H9 (cell line): Measurements from ENCODE around the gene CLTCL1. TPM values are rescaled to one million over a fixed set of nuclear protein-coding genes. Genes with fewer than 3 reads are reported as not detected.

Experiments
- DNase-seq: peaks from one replicate; pipeline ENCODE4 v3.0.0-alpha.2; 2017
- H2AFZ ChIP-seq: one replicate; pipeline ENCODE4 v1.6.1; 2013; ENCODE audit warnings: mild to moderate bottlenecking, low read length, control low read depth, moderate library complexity
- H2AK5ac ChIP-seq: 2 replicates; pipeline ENCODE4 v1.6.1; 2013; ENCODE audit warnings: low read length, control low read depth, mixed read lengths; ENCODE audit not compliant: insufficient read length
- H2BK120ac ChIP-seq: one replicate; pipeline ENCODE4 v1.6.1; 2013; ENCODE audit warnings: low read depth, mild to moderate bottlenecking, low read length, control low read depth, inconsistent platforms; ENCODE audit not compliant: poor library complexity, severe bottlenecking
- H2BK12ac ChIP-seq: 2 replicates; pipeline ENCODE4 v1.6.1; 2013; ENCODE audit warnings: low read length, control low read depth, mixed read lengths, low read depth; ENCODE audit not compliant: insufficient read length
- H2BK15ac ChIP-seq: 2 replicates; pipeline ENCODE4 v1.6.1; 2013; ENCODE audit warnings: low read depth, low read length, control low read depth
- H2BK20ac ChIP-seq: one replicate; pipeline ENCODE4 v1.6.1; 2013; ENCODE audit warnings: low read depth, mild to moderate bottlenecking, low read length, control low read depth, inconsistent platforms; ENCODE audit not compliant: poor library complexity, severe bottlenecking
- H2BK5ac ChIP-seq: 2 replicates; pipeline ENCODE4 v1.6.1; 2013; ENCODE audit warnings: low read length, control low read depth, mixed read lengths; ENCODE audit not compliant: insufficient read length
- H3K14ac ChIP-seq: 2 replicates; pipeline ENCODE4 v1.6.1; 2013; ENCODE audit warnings: low read length, control low read depth; ENCODE audit not compliant: insufficient read depth
- H3K18ac ChIP-seq: 2 replicates; pipeline ENCODE4 v1.6.1; 2013; ENCODE audit warnings: low read depth, mild to moderate bottlenecking, mixed read lengths, low read length, control low read depth; ENCODE audit not compliant: insufficient read length
- H3K23ac ChIP-seq: 2 replicates; pipeline ENCODE4 v1.6.1; 2013; ENCODE audit warnings: low read length, control low read depth, mixed read lengths, low read depth; ENCODE audit not compliant: insufficient read length
- H3K23me2 ChIP-seq: 2 replicates; pipeline ENCODE4 v1.6.1; 2013; ENCODE audit warnings: low read depth, mild to moderate bottlenecking, mixed read lengths, low read length, control low read depth; ENCODE audit not compliant: insufficient read length, poor library complexity, severe bottlenecking
- H3K27ac ChIP-seq: 2 replicates; pipeline ENCODE4 v1.5.1; 2013; ENCODE audit warnings: low read length, control low read depth, mixed read lengths, low read depth; ENCODE audit not compliant: insufficient read length
- H3K27me3 ChIP-seq: 2 replicates; pipeline ENCODE4 v1.6.1; 2013; ENCODE audit warnings: low read length, control low read depth, inconsistent platforms; ENCODE audit not compliant: insufficient read depth
- H3K4ac ChIP-seq: 2 replicates; pipeline ENCODE4 v1.6.1; 2013; ENCODE audit warnings: low read depth, mild to moderate bottlenecking, control low read depth, inconsistent platforms, low read length, moderate library complexity
- H3K4me1 ChIP-seq: 2 replicates; pipeline ENCODE4 v1.6.1; 2013; ENCODE audit warnings: low read length, control low read depth, inconsistent platforms; ENCODE audit not compliant: insufficient read depth
- H3K4me2 ChIP-seq: 2 replicates; pipeline ENCODE4 v1.6.1; 2013; ENCODE audit warnings: low read length, control low read depth, mixed read lengths; ENCODE audit not compliant: insufficient read length, insufficient read depth
- H3K56ac ChIP-seq: 2 replicates; pipeline ENCODE4 v1.6.1; 2013; ENCODE audit warnings: low read depth, mild to moderate bottlenecking, mixed read lengths, low read length, control low read depth; ENCODE audit not compliant: insufficient read length
- H3K79me1 ChIP-seq: 2 replicates; pipeline ENCODE4 v1.6.1; 2013; ENCODE audit warnings: low read depth, mild to moderate bottlenecking, moderate library complexity, low read length, control low read depth, inconsistent platforms; ENCODE audit not compliant: insufficient read depth, poor library complexity, severe bottlenecking
- H3K79me2 ChIP-seq: 2 replicates; pipeline ENCODE4 v1.6.1; 2013; ENCODE audit warnings: low read length, control low read depth, inconsistent platforms; ENCODE audit not compliant: insufficient read depth
- H3K9ac ChIP-seq: 2 replicates; pipeline ENCODE4 v1.6.1; 2013; ENCODE audit warnings: low read length, control low read depth, mixed read lengths; ENCODE audit not compliant: insufficient read length; ENCODE audit errors: extremely low read depth
- H3K9me3 ChIP-seq: one replicate; pipeline ENCODE4 v1.6.1; 2013; ENCODE audit warnings: low read depth, low read length, inconsistent platforms; ENCODE audit not compliant: control insufficient read depth
- H3T11ph ChIP-seq: one replicate; pipeline ENCODE4 v1.6.1; 2013; ENCODE audit warnings: mild to moderate bottlenecking, low read length, control low read depth, inconsistent platforms
- H4K20me1 ChIP-seq: one replicate; pipeline ENCODE4 v1.6.1; 2013; ENCODE audit not compliant: control insufficient read depth, insufficient read length, insufficient read depth
- H4K5ac ChIP-seq: 2 replicates; pipeline ENCODE4 v1.6.1; 2013; ENCODE audit warnings: low read depth, mild to moderate bottlenecking, mixed read lengths, low read length, control low read depth; ENCODE audit not compliant: insufficient read length
- H4K8ac ChIP-seq: replicated peaks from 2 replicates; pipeline ENCODE4 v1.6.1; 2013; ENCODE audit warnings: low read length, control low read depth, mixed read lengths, low read depth; ENCODE audit not compliant: insufficient read length
- H4K91ac ChIP-seq: 2 replicates; pipeline ENCODE4 v1.6.1; 2013; ENCODE audit warnings: low read depth, mild to moderate bottlenecking, moderate library complexity, mixed read lengths, low read length, control low read depth; ENCODE audit not compliant: insufficient read length
- H3K27ac Mint-ChIP-seq, 3 experiments: 2 replicates in 2 of 3; 3 replicates in 1 of 3; pipeline ENCODE4 v1.8.0; 2020 to 2021; ENCODE audit warnings: mixed read lengths in 3 of 3, mild to moderate bottlenecking in 1 of 3, moderate library complexity in 1 of 3
- H3K27me3 Mint-ChIP-seq: 2 replicates; pipeline ENCODE4 v1.8.0; 2021; ENCODE audit warnings: low read depth, mild to moderate bottlenecking, moderate library complexity, mixed read lengths
- H3K36me3 Mint-ChIP-seq, 3 experiments: 2 replicates in 2 of 3; 3 replicates in 1 of 3; pipeline ENCODE4 v1.8.0; 2020 to 2021; ENCODE audit warnings: low read depth in 3 of 3, mixed read lengths in 3 of 3; ENCODE audit not compliant: insufficient read depth in 1 of 3
- H3K4me1 Mint-ChIP-seq, 2 experiments: 2 replicates each; pipeline ENCODE4 v1.8.0; 2020; ENCODE audit warnings: mixed read lengths in 2 of 2
- H3K4me3 Mint-ChIP-seq, 2 experiments: 2 replicates in 1 of 2; 3 replicates in 1 of 2; pipeline ENCODE4 v1.8.0; 2020 to 2021; ENCODE audit warnings: mild to moderate bottlenecking in 2 of 2, mixed read lengths in 2 of 2, moderate library complexity in 1 of 2
- H3K9me3 Mint-ChIP-seq, 2 experiments: 2 replicates in 1 of 2; 3 replicates in 1 of 2; pipeline ENCODE4 v1.8.0; 2020; ENCODE audit warnings: mild to moderate bottlenecking in 2 of 2, mixed read lengths in 2 of 2, moderate library complexity in 1 of 2
- WGBS: extraction: QIAGEN DNeasy Blood & Tissue Kit; methylation state at CpG from one replicate; pipeline ENCODE4 v1.1.7; 2013; ENCODE audit warnings: missing lambda C conversion rate, low lambda C conversion rate, mixed read lengths; ENCODE audit not compliant: insufficient read length; ENCODE audit errors: extremely low coverage; 5-methylcytosine and 5-hydroxymethylcytosine counted together
- total RNA-seq: library from RNA; stranded (reverse); gene quantifications from 2 replicates; pipeline ENCODE4 v1.2.1, GENCODE V29; 2021
- TF ChIP-seq, protein P1 (sequence below): fragments of 200-600 bp; sonication (generic); conservative IDR thresholded peaks from 3 replicates; pipeline ENCODE4 v1.8.0; 2021; ENCODE audit warnings: antibody characterized with exemption, mild to moderate bottlenecking

CLTCL1 gene
- total RNA-seq, 1 experiment from 2014 or later = 11.1 TPM

DNA sequence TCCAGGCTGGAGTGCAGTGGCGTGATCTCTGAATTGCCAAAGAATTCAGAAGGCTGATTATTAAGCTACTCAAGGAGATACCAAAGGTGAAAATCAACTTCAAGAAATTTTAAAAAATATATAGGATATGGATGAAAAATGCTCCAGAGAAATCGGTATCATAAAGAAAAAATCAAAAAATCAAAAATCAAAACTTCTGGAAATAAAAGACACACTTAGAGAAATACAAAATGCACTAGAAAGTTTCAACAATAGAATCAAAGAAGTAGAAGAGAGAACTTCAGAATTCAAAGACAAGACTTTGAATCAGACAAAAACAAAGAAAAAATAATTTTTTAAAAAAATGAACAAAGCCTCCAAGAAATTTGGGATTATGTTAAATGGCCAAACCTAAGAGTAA is 45.6 kb upstream of the CLTCL1 start:
- Histone ChIP-seq H3K23me2 (no peaks in the 10 kb centered on the region), H3K56ac (no peak overlapping the region), H4K5ac (no peak overlapping the region), H3T11ph (no peak overlapping the region), H4K91ac (no peak overlapping the region), H2BK120ac (no peak overlapping the region), H2BK15ac (no peak overlapping the region), H3K14ac (no peak overlapping the region), H3K4ac (no peak overlapping the region), H3K27me3 (no peaks in the 10 kb centered on the region), H3K79me1 (no peaks in the 10 kb centered on the region), H3K9ac (no peak overlapping the region), H2AFZ (no peak overlapping the region), H3K4me2 (no peak overlapping the region), H2BK20ac (no peak overlapping the region), H4K20me1 (no peaks in the 10 kb centered on the region), H4K8ac (no peak overlapping the region), H3K4me1 (no peaks in the 10 kb centered on the region), H3K9me3 (no peaks in the 10 kb centered on the region), H2BK5ac (no peak overlapping the region), H3K79me2 (no peaks in the 10 kb centered on the region), H2BK12ac (no peak overlapping the region), H3K18ac (no peak overlapping the region), H3K23ac (no peak overlapping the region), H2AK5ac (no peak overlapping the region), H3K27ac (no peak overlapping the region)
- no peak for DNase-seq
- no CpG with 5 or more reads among the region's 2 CpGs for WGBS
- Mint-ChIP-seq H3K27ac (no peak overlapping the region), H3K4me1 (no peaks in the 10 kb centered on the region), H3K36me3 (peaks cover 60 to 69% (median 64%) of the 10 kb centered on the region in 3 experiments), H3K9me3 (peaks cover 0 to 6% of the 10 kb centered on the region in 2 experiments; a peak in 2 of 5 replicates), H3K4me3 (no peak overlapping the region), H3K27me3 (no peaks in the 10 kb centered on the region; the same call in 1 of the 2 replicates)
- TF ChIP-seq, protein P1, sequence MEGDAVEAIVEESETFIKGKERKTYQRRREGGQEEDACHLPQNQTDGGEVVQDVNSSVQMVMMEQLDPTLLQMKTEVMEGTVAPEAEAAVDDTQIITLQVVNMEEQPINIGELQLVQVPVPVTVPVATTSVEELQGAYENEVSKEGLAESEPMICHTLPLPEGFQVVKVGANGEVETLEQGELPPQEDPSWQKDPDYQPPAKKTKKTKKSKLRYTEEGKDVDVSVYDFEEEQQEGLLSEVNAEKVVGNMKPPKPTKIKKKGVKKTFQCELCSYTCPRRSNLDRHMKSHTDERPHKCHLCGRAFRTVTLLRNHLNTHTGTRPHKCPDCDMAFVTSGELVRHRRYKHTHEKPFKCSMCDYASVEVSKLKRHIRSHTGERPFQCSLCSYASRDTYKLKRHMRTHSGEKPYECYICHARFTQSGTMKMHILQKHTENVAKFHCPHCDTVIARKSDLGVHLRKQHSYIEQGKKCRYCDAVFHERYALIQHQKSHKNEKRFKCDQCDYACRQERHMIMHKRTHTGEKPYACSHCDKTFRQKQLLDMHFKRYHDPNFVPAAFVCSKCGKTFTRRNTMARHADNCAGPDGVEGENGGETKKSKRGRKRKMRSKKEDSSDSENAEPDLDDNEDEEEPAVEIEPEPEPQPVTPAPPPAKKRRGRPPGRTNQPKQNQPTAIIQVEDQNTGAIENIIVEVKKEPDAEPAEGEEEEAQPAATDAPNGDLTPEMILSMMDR = no peak
